Measurements from ENCODE around the gene IFIT2.

Gene IFIT2

DNA sequence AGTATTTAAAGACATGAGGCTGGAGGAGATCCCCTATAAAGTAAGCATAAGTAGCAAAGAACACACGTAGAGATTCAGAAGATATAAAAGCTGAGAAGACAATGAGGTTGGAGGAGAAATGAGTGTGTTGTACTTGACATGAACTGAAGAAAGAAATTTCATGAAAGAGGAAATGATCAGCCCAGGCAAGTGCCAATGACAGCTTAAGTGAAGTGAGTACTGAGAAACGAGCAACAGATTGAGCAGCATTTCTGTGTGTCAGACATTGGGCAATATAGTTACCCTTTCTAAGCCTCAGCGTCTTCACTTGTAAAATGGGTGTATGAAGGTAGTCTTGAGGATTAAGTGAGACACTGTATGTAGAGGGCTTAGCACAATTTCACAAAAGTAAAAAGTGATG is 45.5 kb upstream of the IFIT2 start:
- peaks cover 12% of the 10 kb centered on the region for H3K4me1 ChIP-seq (ENCODE audit: low read depth, poor library complexity, severe bottlenecking)
- TF ChIP-seq, protein P1, sequence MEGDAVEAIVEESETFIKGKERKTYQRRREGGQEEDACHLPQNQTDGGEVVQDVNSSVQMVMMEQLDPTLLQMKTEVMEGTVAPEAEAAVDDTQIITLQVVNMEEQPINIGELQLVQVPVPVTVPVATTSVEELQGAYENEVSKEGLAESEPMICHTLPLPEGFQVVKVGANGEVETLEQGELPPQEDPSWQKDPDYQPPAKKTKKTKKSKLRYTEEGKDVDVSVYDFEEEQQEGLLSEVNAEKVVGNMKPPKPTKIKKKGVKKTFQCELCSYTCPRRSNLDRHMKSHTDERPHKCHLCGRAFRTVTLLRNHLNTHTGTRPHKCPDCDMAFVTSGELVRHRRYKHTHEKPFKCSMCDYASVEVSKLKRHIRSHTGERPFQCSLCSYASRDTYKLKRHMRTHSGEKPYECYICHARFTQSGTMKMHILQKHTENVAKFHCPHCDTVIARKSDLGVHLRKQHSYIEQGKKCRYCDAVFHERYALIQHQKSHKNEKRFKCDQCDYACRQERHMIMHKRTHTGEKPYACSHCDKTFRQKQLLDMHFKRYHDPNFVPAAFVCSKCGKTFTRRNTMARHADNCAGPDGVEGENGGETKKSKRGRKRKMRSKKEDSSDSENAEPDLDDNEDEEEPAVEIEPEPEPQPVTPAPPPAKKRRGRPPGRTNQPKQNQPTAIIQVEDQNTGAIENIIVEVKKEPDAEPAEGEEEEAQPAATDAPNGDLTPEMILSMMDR (conservative IDR thresholded peaks at IDR 0.05; ENCODE audit: low read depth, low read length), result no peak

DNA sequence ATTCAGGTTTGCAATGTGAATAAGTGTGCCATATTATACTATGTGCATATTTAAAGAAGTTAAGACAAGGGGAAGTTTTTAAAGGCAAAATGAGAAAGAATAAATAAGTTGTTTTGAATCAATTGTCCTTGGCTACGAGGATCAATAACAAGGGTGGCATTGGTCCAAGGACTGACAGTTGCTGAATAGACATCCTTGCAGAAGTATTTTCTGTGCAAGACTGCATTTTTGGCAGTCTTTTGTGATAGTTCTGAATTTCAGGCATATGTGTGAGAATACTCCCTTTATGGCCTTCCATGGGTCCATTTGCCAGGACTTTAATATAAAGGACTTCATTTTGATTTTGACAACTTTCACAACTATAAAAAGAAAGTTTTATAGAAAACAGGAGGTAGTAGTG is 44.9 kb upstream of the IFIT2 start:
- no peak overlapping the region for H3K4me3 ChIP-seq (IDR thresholded peaks at IDR 0.05; ENCODE audit: insufficient read depth, low read depth, low read length)
- no peaks in the 10 kb centered on the region for H3K36me3 ChIP-seq (ENCODE audit: insufficient read depth)
- no peak overlapping the region for H3K27ac ChIP-seq

More for the DNA sequence above, 45.5 kb upstream of the IFIT2 start:
- H4K20me1 ChIP-seq (ENCODE audit: insufficient read depth), result no peaks in the 10 kb centered on the region
- H3K4me3 ChIP-seq (IDR thresholded peaks at IDR 0.05; ENCODE audit: insufficient read depth, low read depth, low read length), result no peak overlapping the region
- no peak overlapping the region for H2AFZ ChIP-seq (ENCODE audit: low read depth)
- no peaks in the 10 kb centered on the region for H3K79me2 ChIP-seq (ENCODE audit: insufficient read depth, low read depth)
- no peak overlapping the region for H3K27ac ChIP-seq
- H3K36me3 ChIP-seq (ENCODE audit: insufficient read depth), result no peaks in the 10 kb centered on the region
- H3K9ac ChIP-seq, result no peak overlapping the region
- H3K27me3 ChIP-seq (ENCODE audit: insufficient read depth, low read depth), result no peaks in the 10 kb centered on the region
- H3K4me2 ChIP-seq, result no peak overlapping the region

DNA sequence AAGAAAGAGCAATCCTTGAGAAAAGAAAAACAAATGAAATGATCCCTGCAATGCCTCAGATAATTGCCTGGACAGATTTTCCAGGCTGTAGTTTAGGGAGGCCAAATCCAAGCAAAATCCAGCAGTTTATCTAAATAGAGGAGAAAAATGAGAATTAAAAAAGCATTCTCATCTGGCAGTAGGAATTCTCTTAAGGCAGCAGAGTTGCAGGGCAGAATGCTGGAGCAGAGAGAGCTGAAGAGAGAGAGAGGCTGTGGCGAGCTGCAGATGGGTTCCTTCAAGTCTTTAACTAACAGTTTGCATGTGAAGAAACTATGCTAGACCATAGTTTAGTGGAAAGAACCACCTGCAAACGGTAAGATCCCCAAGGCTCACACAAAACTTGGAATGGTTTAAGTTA is 44.3 kb upstream of the IFIT2 start:
- H2AFZ ChIP-seq (ENCODE audit: low read depth), result no peak overlapping the region
- H3K4me2 ChIP-seq, result no peak overlapping the region
- H3K36me3 ChIP-seq (ENCODE audit: insufficient read depth), result no peaks in the 10 kb centered on the region
- H4K20me1 ChIP-seq (ENCODE audit: insufficient read depth), result no peaks in the 10 kb centered on the region
- TF ChIP-seq, protein P1 (conservative IDR thresholded peaks at IDR 0.05; ENCODE audit: low read depth, low read length), result no peak
- H3K27ac ChIP-seq, result no peak overlapping the region
- H3K27me3 ChIP-seq (ENCODE audit: insufficient read depth, low read depth), result no peaks in the 10 kb centered on the region
- peaks cover 6% of the 10 kb centered on the region for H3K4me1 ChIP-seq (ENCODE audit: low read depth, poor library complexity, severe bottlenecking)
- H3K4me3 ChIP-seq (IDR thresholded peaks at IDR 0.05; ENCODE audit: insufficient read depth, low read depth, low read length), result no peak overlapping the region
- H3K9ac ChIP-seq, result no peak overlapping the region
- no peaks in the 10 kb centered on the region for H3K79me2 ChIP-seq (ENCODE audit: insufficient read depth, low read depth)

More for the DNA sequence above, 44.9 kb upstream of the IFIT2 start:
- TF ChIP-seq, protein P1 (conservative IDR thresholded peaks at IDR 0.05; ENCODE audit: low read depth, low read length), result no peak
- H3K4me2 ChIP-seq, result no peak overlapping the region
- no peak overlapping the region for H3K9ac ChIP-seq
- H3K79me2 ChIP-seq (ENCODE audit: insufficient read depth, low read depth), result no peaks in the 10 kb centered on the region
- H3K27me3 ChIP-seq (ENCODE audit: insufficient read depth, low read depth), result no peaks in the 10 kb centered on the region
- H3K4me1 ChIP-seq (ENCODE audit: low read depth, poor library complexity, severe bottlenecking), result peaks cover 12% of the 10 kb centered on the region
- no peak overlapping the region for H2AFZ ChIP-seq (ENCODE audit: low read depth)
- no peaks in the 10 kb centered on the region for H4K20me1 ChIP-seq (ENCODE audit: insufficient read depth)

DNA sequence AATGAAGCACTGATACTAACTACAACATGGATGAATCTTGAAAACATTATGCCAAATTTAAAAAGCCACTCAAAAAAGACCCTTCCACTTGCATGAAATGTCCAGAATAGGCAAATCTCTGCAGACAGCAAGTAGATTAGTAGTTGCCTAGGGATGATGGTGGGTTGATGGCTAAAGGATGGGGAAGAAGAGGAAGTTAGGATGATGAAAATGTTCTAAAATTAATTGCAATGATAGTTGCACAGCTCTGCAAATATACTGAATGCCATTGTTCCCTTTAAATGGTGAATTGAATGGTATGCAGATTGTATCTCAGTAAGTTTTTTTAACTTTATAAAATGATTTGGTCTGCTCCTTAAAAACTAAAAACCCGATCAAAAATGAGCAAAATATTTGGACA is 43.0 kb upstream of the IFIT2 start:
- Histone ChIP-seq H3K79me2 (ENCODE audit: insufficient read depth, low read depth) (no peaks in the 10 kb centered on the region), H3K9ac (no peak overlapping the region), H2AFZ (ENCODE audit: low read depth) (no peak overlapping the region), H3K27me3 (ENCODE audit: insufficient read depth, low read depth) (no peaks in the 10 kb centered on the region), H4K20me1 (ENCODE audit: insufficient read depth) (no peaks in the 10 kb centered on the region), H3K27ac (no peak overlapping the region), H3K36me3 (ENCODE audit: insufficient read depth) (no peaks in the 10 kb centered on the region), H3K4me1 (ENCODE audit: low read depth, poor library complexity, severe bottlenecking) (peaks cover 6% of the 10 kb centered on the region), H3K4me3 (IDR thresholded peaks at IDR 0.05; ENCODE audit: insufficient read depth, low read depth, low read length) (no peak overlapping the region), H3K4me2 (no peak overlapping the region)
- TF ChIP-seq, protein P1 (conservative IDR thresholded peaks at IDR 0.05; ENCODE audit: low read depth, low read length), result no peak
